Esophagus squamous epithelium (tissue), 4 donors: ENCODE results near the gene SHC2.

ENCODE experiments used
- POLR2A ChIP-seq, 4 donors: fragments of 450-650 bp; IDR thresholded peaks; one replicate each; pipeline ENCODE4 v1.6.1; 2017; ENCODE audit warnings: antibody characterized with exemption in 4 of 4, mild to moderate bottlenecking in 4 of 4, moderate library complexity in 3 of 4
- TF ChIP-seq, protein P1 (sequence below), 6 experiments: fragments of 450-650 bp in 4 of 6; fragments of 200-600 bp in 2 of 6; sonication (generic) in 2 of 6; IDR thresholded peaks; one replicate each; pipeline ENCODE4 v1.5.1; 2016 to 2019; ENCODE audit warnings: antibody characterized with exemption in 6 of 6, mild to moderate bottlenecking in 4 of 6, moderate library complexity in 4 of 6

DNA sequence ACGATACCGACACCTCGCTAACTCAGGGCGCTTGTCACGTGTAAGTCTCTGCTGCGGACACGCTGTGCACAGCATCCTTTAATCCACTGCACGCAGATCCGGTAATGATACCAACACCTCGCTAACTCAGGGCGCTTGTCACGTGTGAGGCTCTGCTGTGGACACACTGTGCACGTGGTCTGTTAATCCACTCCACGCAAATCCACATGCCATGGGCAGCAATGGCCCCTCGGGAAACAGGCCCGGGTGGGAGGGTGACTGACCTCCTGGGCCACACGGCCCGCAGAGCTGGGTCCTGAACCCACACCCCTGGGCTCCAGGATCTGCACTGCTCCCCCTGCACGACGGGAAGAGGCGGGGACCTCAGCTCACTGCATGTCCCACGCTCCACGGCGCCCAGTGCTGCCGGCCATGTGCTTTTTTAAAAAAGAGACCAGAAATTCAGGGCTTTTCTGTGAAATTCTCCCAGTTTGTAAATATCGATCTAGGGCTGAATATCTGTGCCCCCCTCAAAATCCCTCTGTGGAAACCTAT, 16.1 kb downstream of the SHC2 start:
- TF ChIP-seq POLR2A (IDR thresholded peaks at IDR 0.05), result no peak
- TF ChIP-seq, protein P1, sequence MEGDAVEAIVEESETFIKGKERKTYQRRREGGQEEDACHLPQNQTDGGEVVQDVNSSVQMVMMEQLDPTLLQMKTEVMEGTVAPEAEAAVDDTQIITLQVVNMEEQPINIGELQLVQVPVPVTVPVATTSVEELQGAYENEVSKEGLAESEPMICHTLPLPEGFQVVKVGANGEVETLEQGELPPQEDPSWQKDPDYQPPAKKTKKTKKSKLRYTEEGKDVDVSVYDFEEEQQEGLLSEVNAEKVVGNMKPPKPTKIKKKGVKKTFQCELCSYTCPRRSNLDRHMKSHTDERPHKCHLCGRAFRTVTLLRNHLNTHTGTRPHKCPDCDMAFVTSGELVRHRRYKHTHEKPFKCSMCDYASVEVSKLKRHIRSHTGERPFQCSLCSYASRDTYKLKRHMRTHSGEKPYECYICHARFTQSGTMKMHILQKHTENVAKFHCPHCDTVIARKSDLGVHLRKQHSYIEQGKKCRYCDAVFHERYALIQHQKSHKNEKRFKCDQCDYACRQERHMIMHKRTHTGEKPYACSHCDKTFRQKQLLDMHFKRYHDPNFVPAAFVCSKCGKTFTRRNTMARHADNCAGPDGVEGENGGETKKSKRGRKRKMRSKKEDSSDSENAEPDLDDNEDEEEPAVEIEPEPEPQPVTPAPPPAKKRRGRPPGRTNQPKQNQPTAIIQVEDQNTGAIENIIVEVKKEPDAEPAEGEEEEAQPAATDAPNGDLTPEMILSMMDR (IDR thresholded peaks at IDR 0.05), result no peak
